Measurements from ENCODE around the gene MMP7.

DNA sequence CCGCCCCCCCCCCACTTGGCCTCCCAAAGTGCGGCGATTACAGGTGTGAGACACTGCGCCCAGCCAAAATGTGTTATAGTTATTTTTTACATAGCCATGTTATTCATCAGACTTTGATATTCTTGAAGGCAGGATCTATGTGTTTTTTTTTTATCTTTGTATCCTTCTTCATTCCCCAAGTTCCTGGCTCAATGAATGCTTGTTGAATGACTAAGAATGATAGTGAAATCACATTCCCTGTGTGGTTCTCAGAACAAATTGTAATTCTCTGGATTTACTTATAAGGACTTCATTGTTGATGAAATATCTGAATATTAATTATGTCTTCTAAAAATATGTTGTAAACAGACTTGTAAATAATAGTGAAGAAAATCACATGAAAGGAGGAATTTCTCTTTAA lies 33.5 kb downstream of the MMP7 start:
- TF ChIP-seq CTCF (IDR thresholded peaks at IDR 0.05; ENCODE audit: low read depth, low read length) (no peak), MAX (IDR thresholded peaks at IDR 0.05; ENCODE audit: low read depth, low read length) (no peak)

Measured in NB4 (cell line).